ENCODE results near the gene ACBD5. TPM values are rescaled to one million over a fixed set of nuclear protein-coding genes. Genes with fewer than 3 reads are reported as not detected.

ACBD5 gene
- total RNA-seq, 1 donor from 2014 or later = 27.9 TPM

DNA sequence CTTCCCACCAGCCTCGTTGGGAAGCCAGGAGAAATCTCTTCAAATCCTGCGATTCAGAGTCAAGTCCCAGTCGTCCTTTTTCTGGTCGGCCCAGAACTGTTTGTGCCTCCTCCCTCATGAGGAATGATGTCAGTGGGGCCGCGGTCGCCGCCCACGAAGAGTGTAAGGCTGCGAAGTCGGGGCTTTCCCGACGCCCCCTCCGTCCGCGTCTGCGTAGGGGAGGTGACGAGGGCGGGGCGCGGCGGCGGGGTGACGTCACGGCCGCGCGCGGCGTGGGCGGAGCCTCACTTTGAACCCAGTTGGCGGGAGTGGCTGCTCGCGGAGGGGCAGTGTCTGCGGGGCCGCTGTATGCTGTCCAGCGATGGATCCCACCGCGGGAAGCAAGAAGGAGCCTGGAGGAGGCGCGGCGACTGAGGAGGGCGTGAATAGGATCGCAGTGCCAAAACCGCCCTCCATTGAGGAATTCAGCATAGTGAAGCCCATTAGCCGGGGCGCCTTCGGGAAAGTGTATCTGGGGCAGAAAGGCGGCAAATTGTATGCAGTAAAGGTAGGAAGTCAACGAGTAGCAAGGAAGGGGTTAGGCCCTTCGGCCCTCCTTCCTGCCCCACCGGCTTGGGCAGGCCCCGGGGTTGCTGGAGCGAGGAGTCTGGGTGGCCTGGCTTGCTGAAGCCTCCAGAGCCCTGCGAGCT, 85.4 kb downstream of the ACBD5 start, which contains the start of gene MASTL:
Gene MASTL (plus strand): TSS at position 287 of the 689 bp plus-strand sequence. CDS start 75 bp downstream, at position 362.
- H3K4me1 ChIP-seq = peaks cover 25% of the 10 kb centered on the region
- DNase-seq = peak; percentile 95
- H3K4me3 ChIP-seq = peak within 1 kb of the TSS; percentile 91
- peak within 1 kb of the TSS; percentile 99 for H3K27ac ChIP-seq
- peak; percentile 98 for ATAC-seq
- TF ChIP-seq, protein P1, sequence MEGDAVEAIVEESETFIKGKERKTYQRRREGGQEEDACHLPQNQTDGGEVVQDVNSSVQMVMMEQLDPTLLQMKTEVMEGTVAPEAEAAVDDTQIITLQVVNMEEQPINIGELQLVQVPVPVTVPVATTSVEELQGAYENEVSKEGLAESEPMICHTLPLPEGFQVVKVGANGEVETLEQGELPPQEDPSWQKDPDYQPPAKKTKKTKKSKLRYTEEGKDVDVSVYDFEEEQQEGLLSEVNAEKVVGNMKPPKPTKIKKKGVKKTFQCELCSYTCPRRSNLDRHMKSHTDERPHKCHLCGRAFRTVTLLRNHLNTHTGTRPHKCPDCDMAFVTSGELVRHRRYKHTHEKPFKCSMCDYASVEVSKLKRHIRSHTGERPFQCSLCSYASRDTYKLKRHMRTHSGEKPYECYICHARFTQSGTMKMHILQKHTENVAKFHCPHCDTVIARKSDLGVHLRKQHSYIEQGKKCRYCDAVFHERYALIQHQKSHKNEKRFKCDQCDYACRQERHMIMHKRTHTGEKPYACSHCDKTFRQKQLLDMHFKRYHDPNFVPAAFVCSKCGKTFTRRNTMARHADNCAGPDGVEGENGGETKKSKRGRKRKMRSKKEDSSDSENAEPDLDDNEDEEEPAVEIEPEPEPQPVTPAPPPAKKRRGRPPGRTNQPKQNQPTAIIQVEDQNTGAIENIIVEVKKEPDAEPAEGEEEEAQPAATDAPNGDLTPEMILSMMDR (IDR thresholded peaks at IDR 0.05) = no peak
- H3K9me3 ChIP-seq = no peaks in the 10 kb centered on the region
- intact Hi-C loops (cut with DNase I) = no loop called here
- peaks cover 19% of the 10 kb centered on the region for H3K36me3 ChIP-seq
- H3K27me3 ChIP-seq (ENCODE audit: low read depth) = no peaks in the 10 kb centered on the region

DNA sequence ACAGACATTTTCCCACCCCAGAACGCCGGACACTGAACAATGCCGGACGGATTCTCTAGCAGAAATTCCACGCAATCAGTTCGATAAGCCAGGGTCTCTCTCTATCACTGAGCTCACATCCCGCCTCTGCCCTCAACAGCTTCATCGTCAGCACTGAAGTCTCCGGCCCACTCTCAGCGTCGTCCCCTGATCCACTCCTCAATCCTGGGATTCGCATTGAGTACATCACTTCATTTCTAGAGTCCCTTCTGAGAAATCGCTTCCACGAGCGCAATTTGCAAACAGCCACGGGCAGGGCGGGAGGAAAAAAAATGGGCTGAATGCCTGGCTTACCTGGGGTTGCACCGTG, 86.8 kb downstream of the ACBD5 start:
- ATAC-seq (peak in 1 of 2 donors; percentile 7), DNase-seq (no peak)
- Histone ChIP-seq H3K9me3 (no peaks in the 10 kb centered on the region), H3K36me3 (peaks cover 11% of the 10 kb centered on the region), H3K4me1 (peaks cover 26% of the 10 kb centered on the region), H3K4me3 (peak overlapping the region; percentile 91), H3K27ac (peak overlapping the region; percentile 99), H3K27me3 (ENCODE audit: low read depth) (no peaks in the 10 kb centered on the region)
- intact Hi-C loops (cut with DNase I) = no loop called here
- TF ChIP-seq, protein P1 (IDR thresholded peaks at IDR 0.05) = no peak

DNA sequence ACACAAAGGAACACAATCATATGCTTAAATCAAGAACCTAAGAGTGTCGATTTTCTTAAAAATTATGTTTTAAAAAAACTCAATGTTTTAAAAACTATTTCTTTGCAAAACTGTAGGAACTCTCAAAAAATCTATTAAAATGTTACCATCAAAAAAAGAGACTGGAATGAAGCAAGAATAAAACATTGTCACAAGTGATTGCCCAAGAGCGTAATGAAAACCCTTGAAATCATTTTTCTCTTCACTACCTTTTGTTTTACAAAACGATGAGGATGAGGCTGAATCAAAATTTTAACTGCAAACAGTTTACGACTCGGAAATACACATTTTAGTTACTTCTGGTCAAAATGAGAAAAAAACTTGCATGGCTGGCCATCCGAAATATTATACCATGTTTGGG, 87.3 kb downstream of the ACBD5 start:
- H3K9me3 ChIP-seq = no peaks in the 10 kb centered on the region
- DNase-seq (no peak), ATAC-seq (no peak)
- H3K27me3 ChIP-seq (ENCODE audit: low read depth) = no peaks in the 10 kb centered on the region
- TF ChIP-seq, protein P1 (IDR thresholded peaks at IDR 0.05) = no peak
- peak overlapping the region; percentile 99 for H3K27ac ChIP-seq
- intact Hi-C loops (cut with DNase I) = no loop called here
- H3K36me3 ChIP-seq = peaks cover 11% of the 10 kb centered on the region
- peak overlapping the region; percentile 91 for H3K4me3 ChIP-seq
- peaks cover 26% of the 10 kb centered on the region for H3K4me1 ChIP-seq

DNA sequence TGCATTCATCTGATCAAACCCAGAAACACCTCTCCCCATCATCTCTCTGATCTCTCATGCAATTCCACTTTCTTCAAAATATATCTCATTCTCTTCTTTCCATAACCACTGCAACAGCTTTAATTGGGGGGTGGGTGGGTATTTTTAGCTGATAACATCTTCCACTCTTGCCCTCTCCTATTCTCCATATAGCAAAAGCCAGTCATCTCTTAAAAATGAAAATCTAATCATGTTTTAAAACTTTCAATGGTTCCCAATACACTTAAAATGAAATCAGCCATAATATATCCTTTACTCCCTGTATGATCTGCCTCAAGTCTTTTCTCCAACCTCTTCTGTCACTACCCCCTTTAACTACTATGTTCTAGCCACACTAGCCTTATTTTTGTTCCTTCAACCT, 87.9 kb downstream of the ACBD5 start:
- H3K27me3 ChIP-seq (ENCODE audit: low read depth) = no peaks in the 10 kb centered on the region
- TF ChIP-seq, protein P1 (IDR thresholded peaks at IDR 0.05) = no peak
- peaks cover 18% of the 10 kb centered on the region for H3K36me3 ChIP-seq
- H3K4me3 ChIP-seq = peak overlapping the region; percentile 91
- intact Hi-C loops (cut with DNase I) = no loop called here
- no peak overlapping the region for H3K27ac ChIP-seq
- H3K4me1 ChIP-seq = peaks cover 26% of the 10 kb centered on the region
- no peaks in the 10 kb centered on the region for H3K9me3 ChIP-seq
- ATAC-seq = no peak
- DNase-seq = no peak

DNA sequence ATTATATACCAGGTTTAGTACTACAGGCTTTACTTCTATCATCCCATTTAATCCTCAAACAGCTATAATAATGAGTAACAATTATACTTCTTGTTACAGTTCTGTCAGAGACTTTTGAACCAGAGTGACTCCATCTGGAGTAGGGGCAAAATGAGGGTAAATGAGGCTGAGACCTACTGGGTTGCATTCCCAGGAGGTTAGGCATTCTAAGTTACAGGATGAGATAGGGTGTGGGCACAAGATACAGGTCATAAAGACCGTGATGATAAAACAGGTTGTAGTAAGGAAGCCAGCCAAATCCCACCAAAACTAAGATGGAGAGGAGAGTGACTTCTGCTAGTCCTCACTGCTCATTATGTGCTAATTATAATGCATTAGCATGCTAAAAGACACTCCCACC, 90.3 kb downstream of the ACBD5 start:
- intact Hi-C loops (cut with DNase I) = no loop called here
- peaks cover 26% of the 10 kb centered on the region for H3K4me1 ChIP-seq
- no peaks in the 10 kb centered on the region for H3K27me3 ChIP-seq (ENCODE audit: low read depth)
- DNase-seq (no peak), ATAC-seq (no peak)
- H3K9me3 ChIP-seq = no peaks in the 10 kb centered on the region
- H3K4me3 ChIP-seq = no peak overlapping the region
- peaks cover 42% of the 10 kb centered on the region for H3K36me3 ChIP-seq
- H3K27ac ChIP-seq = no peak overlapping the region
- TF ChIP-seq, protein P1 (IDR thresholded peaks at IDR 0.05) = no peak

Measured in lower lobe of right lung (tissue), 2 donors.